HG03097 (cell line): ENCODE measurements around the gene AP1B1.
"Not testable (repeated sequence)": the region's sequence is repeated elsewhere in the genome, so short reads cannot be mapped to it uniquely, and the experiment has no call there.

ENCODE experiments used
- ATAC-seq: cut with Tn5 transposase; IDR thresholded peaks from one replicate; pipeline ENCODE4 v1.9.1; 2021; ENCODE audit not compliant: unreplicated experiment, low FRiP score

AP1B1 gene

GRCh38 chr22:29390270-29390669, 1.9 kb upstream of the AP1B1 start:
- no peak for ATAC-seq

- ATAC-seq, result no peak
Observed at GRCh38 chr22:29388759-29389090, 355 bp upstream of the AP1B1 start.

- no peak for ATAC-seq
Observed at GRCh38 chr22:29386708-29387107, 1.7 kb downstream of the AP1B1 start.

GRCh38 chr22:29385748-29386147, 2.6 kb downstream of the AP1B1 start:
- ATAC-seq, result no peak

GRCh38 chr22:29385151-29385704, 3.1 kb downstream of the AP1B1 start:
- no peak for ATAC-seq

- no peak for ATAC-seq
Observed at GRCh38 chr22:29383740-29384139, 4.6 kb downstream of the AP1B1 start.

- ATAC-seq, result no peak
Observed at GRCh38 chr22:29382580-29383302, 5.6 kb downstream of the AP1B1 start.

- no peak for ATAC-seq
Observed at GRCh38 chr22:29380856-29381255, 7.5 kb downstream of the AP1B1 start.

GRCh38 chr22:29380032-29380781, 8.2 kb downstream of the AP1B1 start:
- no peak for ATAC-seq

GRCh38 chr22:29379258-29379657, 9.1 kb downstream of the AP1B1 start:
- no peak for ATAC-seq

GRCh38 chr22:29377979-29378378, 10.4 kb downstream of the AP1B1 start:
- no peak for ATAC-seq

GRCh38 chr22:29376705-29377104, 11.7 kb downstream of the AP1B1 start:
- ATAC-seq, result not testable (repeated sequence)

- no peak for ATAC-seq
Observed at GRCh38 chr22:29375398-29376076, 12.8 kb downstream of the AP1B1 start.

- not testable (repeated sequence) for ATAC-seq
Observed at GRCh38 chr22:29374806-29375205, 13.6 kb downstream of the AP1B1 start.

- ATAC-seq, result no peak
Observed at GRCh38 chr22:29374401-29374800, 14.0 kb downstream of the AP1B1 start.

- no peak for ATAC-seq
Observed at GRCh38 chr22:29370537-29370936, 17.8 kb downstream of the AP1B1 start.

GRCh38 chr22:29369460-29369859, 18.9 kb downstream of the AP1B1 start:
- no peak for ATAC-seq

GRCh38 chr22:29359469-29359868, 28.9 kb downstream of the AP1B1 start:
- no peak for ATAC-seq

- not testable (repeated sequence) for ATAC-seq
Observed at GRCh38 chr22:29357193-29357890, 31.0 kb downstream of the AP1B1 start.

- ATAC-seq, result no peak
Observed at GRCh38 chr22:29353860-29354259, 34.5 kb downstream of the AP1B1 start.

GRCh38 chr22:29353286-29353685, 35.1 kb downstream of the AP1B1 start:
- ATAC-seq, result no peak
